Endodermal cell (in vitro differentiated cells): ENCODE results near the gene EFNB2. TPM values are rescaled to one million over a fixed set of nuclear protein-coding genes. Genes with fewer than 3 reads are reported as not detected.

ENCODE experiments used
- DNase-seq: peaks from one replicate; pipeline ENCODE4 v3.0.0-alpha.2; 2017
- H3K27ac ChIP-seq: 2 replicates; pipeline ENCODE4 v1.5.1; 2013; ENCODE audit warnings: mild to moderate bottlenecking, low read depth, low read length, moderate library complexity
- H3K27me3 ChIP-seq: 2 replicates; pipeline ENCODE4 v1.6.1; 2013; ENCODE audit warnings: mild to moderate bottlenecking, low read length, moderate library complexity; ENCODE audit not compliant: insufficient read depth, control insufficient read depth, poor library complexity, severe bottlenecking
- H3K36me3 ChIP-seq: 2 replicates; pipeline ENCODE4 v1.7.0; 2013; ENCODE audit warnings: mild to moderate bottlenecking, low read length, moderate library complexity; ENCODE audit not compliant: control insufficient read depth, insufficient read depth
- H3K4me1 ChIP-seq: one replicate; pipeline ENCODE4 v1.7.0; 2013; ENCODE audit warnings: low read length; ENCODE audit not compliant: control insufficient read depth, insufficient read depth
- H3K4me3 ChIP-seq: 2 replicates; pipeline ENCODE4 v1.5.1; 2013; ENCODE audit warnings: mild to moderate bottlenecking, low read length, moderate library complexity
- H3K9ac ChIP-seq: 2 replicates; pipeline ENCODE4 v1.6.1; 2013; ENCODE audit warnings: mild to moderate bottlenecking, low read length, moderate library complexity; ENCODE audit not compliant: poor library complexity, severe bottlenecking; ENCODE audit errors: extremely low read depth
- H3K9me3 ChIP-seq: 2 replicates; pipeline ENCODE4 v1.6.1; 2013; ENCODE audit warnings: mild to moderate bottlenecking, low read length, moderate library complexity; ENCODE audit not compliant: control insufficient read depth
- H3K27ac Mint-ChIP-seq: 2 replicates; pipeline ENCODE4 v1.8.0; 2020; ENCODE audit warnings: mixed read lengths
- H3K27me3 Mint-ChIP-seq: 2 replicates; pipeline ENCODE4 v1.8.0; 2021; ENCODE audit warnings: mild to moderate bottlenecking, mixed read lengths; ENCODE audit not compliant: insufficient read depth
- H3K36me3 Mint-ChIP-seq: 2 replicates; pipeline ENCODE4 v1.8.0; 2020; ENCODE audit warnings: low read depth, mixed read lengths
- H3K4me1 Mint-ChIP-seq: 2 replicates; pipeline ENCODE4 v1.8.0; 2020; ENCODE audit warnings: mixed read lengths
- H3K4me3 Mint-ChIP-seq: 2 replicates; pipeline ENCODE4 v1.8.0; 2020; ENCODE audit warnings: mild to moderate bottlenecking, moderate library complexity, mixed read lengths
- H3K9me3 Mint-ChIP-seq: 2 replicates; pipeline ENCODE4 v1.8.0; 2020; ENCODE audit warnings: mild to moderate bottlenecking, mixed read lengths
- CTCF ChIP-seq: fragments of 200-600 bp; sonication (generic); conservative IDR thresholded peaks from 2 replicates; pipeline ENCODE4 v1.5.0; 2021; ENCODE audit warnings: antibody characterized with exemption, mild to moderate bottlenecking
- WGBS, 2 experiments: methylation state at CpG; one replicate each; pipeline versions ENCODE4 v1.1.5 to v1.1.7; 2013; ENCODE audit warnings: missing lambda C conversion rate in 2 of 2, mixed read lengths in 1 of 2; ENCODE audit not compliant: insufficient coverage in 1 of 2, insufficient read length in 1 of 2; 5-methylcytosine and 5-hydroxymethylcytosine counted together
- total RNA-seq, 2 donors: library from RNA; stranded (reverse); fragmentation: NEBNext Ultra II Directional in 1 of 2; extraction: Animal tissue kit (Norgen Biotek cat#: 25700) in 1 of 2; gene quantifications; 2 replicates in 1 of 2; 3 replicates in 1 of 2; pipeline ENCODE4 v1.2.1, GENCODE V29; 2021

EFNB2 gene
- total RNA-seq, 2 donors from 2014 or later, result 0.84 to 3.1 TPM

- H3K36me3 ChIP-seq, result peaks cover 3% of the 10 kb centered on the region
- no peak overlapping the region for H3K27ac Mint-ChIP-seq
- 100% methylated on average over 2 of the region's 2 CpGs; no CpG with 5 or more reads in 1 of the 2 experiments for WGBS, 2 experiments
- H3K27me3 Mint-ChIP-seq, result peaks cover 5% of the 10 kb centered on the region
- peaks cover 6% of the 10 kb centered on the region for H3K4me1 ChIP-seq
- peaks cover 6% of the 10 kb centered on the region for H3K9me3 ChIP-seq
- TF ChIP-seq CTCF, result no peak
- H3K9me3 Mint-ChIP-seq, result no peaks in the 10 kb centered on the region
- no peak overlapping the region for H3K9ac ChIP-seq
- H3K36me3 Mint-ChIP-seq, result no peaks in the 10 kb centered on the region
- no peak overlapping the region for H3K4me3 ChIP-seq
- no peaks in the 10 kb centered on the region for H3K27me3 ChIP-seq
- H3K4me3 Mint-ChIP-seq, result no peak overlapping the region
- no peak for DNase-seq
- peaks cover 26% of the 10 kb centered on the region for H3K4me1 Mint-ChIP-seq
- no peak overlapping the region for H3K27ac ChIP-seq
Measured at GRCh38 chr13:106486287-106486686, 49.2 kb downstream of the EFNB2 start.

- no peaks in the 10 kb centered on the region for H3K36me3 ChIP-seq
- H3K4me1 Mint-ChIP-seq, result peaks cover 20% of the 10 kb centered on the region
- no peak overlapping the region for H3K27ac ChIP-seq
- peaks cover 6% of the 10 kb centered on the region for H3K9me3 ChIP-seq
- H3K9me3 Mint-ChIP-seq, result no peaks in the 10 kb centered on the region
- no peaks in the 10 kb centered on the region for H3K27me3 ChIP-seq
- H3K36me3 Mint-ChIP-seq, result no peaks in the 10 kb centered on the region
- no peak overlapping the region for H3K4me3 Mint-ChIP-seq
- H3K27me3 Mint-ChIP-seq, result peaks cover 5% of the 10 kb centered on the region
- 92 to 93% methylated on average over 5 to 12 of the region's 12 CpGs for WGBS, 2 experiments
- no peak for DNase-seq
- H3K27ac Mint-ChIP-seq, result no peak overlapping the region
- no peak overlapping the region for H3K9ac ChIP-seq
- no peak for TF ChIP-seq CTCF
- H3K4me1 ChIP-seq, result peaks cover 6% of the 10 kb centered on the region
- H3K4me3 ChIP-seq, result no peak overlapping the region
Measured at GRCh38 chr13:106484537-106485193, 50.8 kb downstream of the EFNB2 start.

DNA sequence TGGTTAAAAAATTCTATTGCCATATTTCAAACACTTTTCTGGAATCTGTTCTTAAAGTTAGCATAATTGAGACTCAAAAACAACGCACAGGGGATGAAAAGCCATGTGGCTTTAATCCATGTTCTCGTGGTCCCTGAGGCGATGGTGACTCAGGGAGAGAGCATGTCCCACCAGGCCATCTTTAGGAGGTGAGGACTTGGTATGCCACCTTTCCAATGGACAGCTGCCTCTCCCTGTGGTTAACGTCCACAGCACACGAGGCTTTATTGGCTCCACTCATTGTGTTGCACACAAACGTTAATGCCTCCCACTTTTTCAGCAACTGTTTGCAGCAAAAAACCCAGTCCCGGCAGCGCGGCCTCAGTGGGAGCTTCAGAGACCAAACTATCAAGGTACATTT, 51.4 kb downstream of the EFNB2 start:
- H3K27me3 Mint-ChIP-seq, result peaks cover 5% of the 10 kb centered on the region
- Histone ChIP-seq H3K9me3 (peaks cover 6% of the 10 kb centered on the region), H3K9ac (no peak overlapping the region), H3K36me3 (no peaks in the 10 kb centered on the region), H3K27ac (no peak overlapping the region), H3K27me3 (no peaks in the 10 kb centered on the region), H3K4me1 (peaks cover 6% of the 10 kb centered on the region), H3K4me3 (no peak overlapping the region)
- no peak for TF ChIP-seq CTCF
- H3K4me3 Mint-ChIP-seq, result no peak overlapping the region
- H3K27ac Mint-ChIP-seq, result no peak overlapping the region
- 88 to 90% methylated on average over 9 of the region's 9 CpGs for WGBS, 2 experiments
- no peak for DNase-seq
- H3K9me3 Mint-ChIP-seq, result no peaks in the 10 kb centered on the region
- no peaks in the 10 kb centered on the region for H3K36me3 Mint-ChIP-seq
- H3K4me1 Mint-ChIP-seq, result peaks cover 16% of the 10 kb centered on the region
